Lower lobe of right lung (tissue), 2 donors: ENCODE measurements around the gene SLC4A3. TPM values are rescaled to one million over a fixed set of nuclear protein-coding genes. Genes with fewer than 3 reads are reported as not detected.

Experiments used
- ATAC-seq, 2 donors: fragments of 200-7000 bp; cut with Tn5 transposase; one replicate each; pipeline ENCODE4 v1.9.1; 2020 to 2022; ENCODE audit warnings: mild to moderate bottlenecking in 2 of 2, moderate library complexity in 2 of 2
- DNase-seq: peaks from one replicate; pipeline ENCODE4 v3.0.0-alpha.2; 2020
- H3K27ac ChIP-seq: fragments of 200-600 bp; one replicate; pipeline ENCODE4 v1.8.0; 2022
- H3K27me3 ChIP-seq: fragments of 200-600 bp; one replicate; pipeline ENCODE4 v1.8.0; 2022; ENCODE audit warnings: low read depth
- H3K36me3 ChIP-seq: fragments of 200-600 bp; one replicate; pipeline ENCODE4 v1.8.0; 2022; ENCODE audit warnings: mild to moderate bottlenecking
- H3K4me1 ChIP-seq: fragments of 200-600 bp; one replicate; pipeline ENCODE4 v1.8.0; 2022
- H3K4me3 ChIP-seq: fragments of 200-600 bp; one replicate; pipeline ENCODE4 v1.8.0; 2022; ENCODE audit warnings: mild to moderate bottlenecking
- H3K9me3 ChIP-seq: fragments of 200-600 bp; one replicate; pipeline ENCODE4 v1.8.0; 2022
- CTCF ChIP-seq: fragments of 200-600 bp; IDR thresholded peaks from one replicate; pipeline ENCODE4 v1.8.0; 2022; ENCODE audit warnings: antibody characterized with exemption, mild to moderate bottlenecking
- intact Hi-C: fragments of 100-400 bp; cut with DNase I; formaldehyde crosslinking; loops from one replicate; pipeline ENCODE4 v1.11.0; 2022
- total RNA-seq: library from RNA; stranded (reverse); fragmentation: NEBNext Ultra II Directional; extraction: Animal tissue kit (Norgen Biotek cat#: 25700); gene quantifications from one replicate; pipeline ENCODE4 v1.2.1, GENCODE V29; 2021
- donor health status: DM: no; HTN: yes; CAD: no; lungs with severe emphysema.

The SLC4A3 gene
- total RNA-seq, 1 donor from 2014 or later, result 1.0 TPM

DNA sequence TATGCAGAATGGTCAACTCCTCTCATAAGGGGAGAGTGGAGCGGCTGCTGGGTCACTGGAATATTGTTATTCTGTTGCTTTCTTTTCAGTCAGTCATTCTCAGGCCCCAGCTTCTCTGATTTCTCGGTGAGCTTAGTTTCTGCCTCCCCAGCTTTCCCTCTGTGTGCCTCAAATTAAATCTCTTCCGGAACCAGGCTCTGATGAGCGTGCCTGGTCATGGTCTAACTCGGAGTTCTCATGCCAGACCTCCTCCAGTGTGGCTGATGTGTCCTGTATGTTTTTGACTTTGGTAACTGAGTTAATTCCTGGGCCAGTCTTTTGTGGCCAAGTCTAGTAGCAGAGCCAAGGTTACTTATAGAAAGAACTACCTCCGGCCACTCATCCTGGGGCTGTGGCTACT, 34.7 kb upstream of the SLC4A3 start:
- no peaks in the 10 kb centered on the region for H3K27me3 ChIP-seq
- DNase-seq (no peak), ATAC-seq (no peak)
- no peak for TF ChIP-seq CTCF
- H3K9me3 ChIP-seq, result no peaks in the 10 kb centered on the region
- no peak overlapping the region for H3K4me3 ChIP-seq
- intact Hi-C loops, result no loop called here
- no peaks in the 10 kb centered on the region for H3K36me3 ChIP-seq
- H3K4me1 ChIP-seq, result no peaks in the 10 kb centered on the region
- H3K27ac ChIP-seq, result no peak overlapping the region

DNA sequence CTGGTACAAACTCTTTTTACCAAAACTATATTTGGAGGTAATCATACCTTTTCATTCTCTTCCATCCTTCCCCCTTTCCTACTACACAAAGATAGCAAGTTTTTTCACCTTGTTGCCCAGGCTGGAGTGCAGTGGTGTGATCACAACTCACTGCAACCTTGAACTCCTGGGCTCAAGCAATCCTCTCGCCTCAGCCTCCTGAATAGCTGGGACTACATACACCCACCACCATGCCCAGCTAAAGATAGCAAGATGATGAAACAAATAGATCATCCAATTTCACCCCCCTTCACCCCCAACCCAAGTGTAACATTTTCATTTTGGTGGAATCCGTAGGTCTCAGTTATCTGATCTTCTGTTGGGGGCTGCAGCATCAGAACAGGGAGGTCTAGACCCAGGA, 34.3 kb upstream of the SLC4A3 start:
- Histone ChIP-seq H3K27ac (no peak overlapping the region), H3K4me3 (no peak overlapping the region), H3K9me3 (no peaks in the 10 kb centered on the region), H3K27me3 (no peaks in the 10 kb centered on the region), H3K36me3 (no peaks in the 10 kb centered on the region), H3K4me1 (peaks cover under 1% of the 10 kb centered on the region)
- no peak for TF ChIP-seq CTCF
- intact Hi-C loops, result no loop called here
- ATAC-seq (no peak), DNase-seq (no peak)

GRCh38 chr2:219595256-219595655, 32.2 kb upstream of the SLC4A3 start:
- DNase-seq (no peak), ATAC-seq (no peak)
- H3K27ac ChIP-seq, result no peak overlapping the region
- TF ChIP-seq CTCF, result no peak
- H3K4me3 ChIP-seq, result no peak overlapping the region
- H3K4me1 ChIP-seq, result peaks cover 9% of the 10 kb centered on the region
- intact Hi-C loops, result no loop called here
- no peaks in the 10 kb centered on the region for H3K27me3 ChIP-seq
- H3K36me3 ChIP-seq, result no peaks in the 10 kb centered on the region
- no peaks in the 10 kb centered on the region for H3K9me3 ChIP-seq

DNA sequence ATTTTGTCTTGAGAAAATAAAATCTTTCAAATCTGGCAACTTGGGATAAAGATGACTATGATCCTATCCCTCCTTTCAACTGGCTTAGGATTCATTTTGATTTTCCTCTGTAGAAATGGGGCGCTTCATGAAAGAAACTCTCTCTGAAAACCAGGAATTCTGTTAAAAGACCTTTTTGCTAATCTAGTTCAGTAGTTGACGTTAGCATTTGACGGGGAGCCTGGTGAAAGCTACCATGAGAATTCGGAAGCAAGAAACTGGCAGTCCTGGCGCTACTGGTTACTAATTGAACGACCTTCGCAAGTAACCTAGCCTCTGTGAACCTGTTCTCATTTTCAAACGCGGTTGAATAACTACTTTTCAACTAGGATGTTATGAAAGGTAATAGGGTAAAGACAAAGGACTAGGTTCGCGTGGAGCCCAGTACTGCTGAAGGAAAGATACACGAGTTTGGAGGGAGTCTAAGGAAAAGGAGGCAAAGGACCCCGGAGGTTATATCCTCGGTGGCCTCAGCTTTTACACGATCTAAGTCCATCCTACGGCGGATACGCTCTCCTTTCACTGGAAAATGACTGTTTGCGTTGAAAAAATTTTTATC, 30.4 kb upstream of the SLC4A3 start:
- Histone ChIP-seq H3K9me3 (no peaks in the 10 kb centered on the region), H3K4me3 (peak overlapping the region; percentile 70), H3K4me1 (peaks cover 9% of the 10 kb centered on the region), H3K27ac (peak overlapping the region; percentile 89), H3K27me3 (no peaks in the 10 kb centered on the region), H3K36me3 (peaks cover 14% of the 10 kb centered on the region)
- ATAC-seq (peak in 1 of 2 donors; percentile 10), DNase-seq (no peak)
- intact Hi-C loops, result no loop called here
- no peak for TF ChIP-seq CTCF

GRCh38 chr2:219597552-219598307, 29.7 kb upstream of the SLC4A3 start, which contains the start of gene STK11IP:
Gene STK11IP (plus strand): TSS chr2:219597857. CDS start chr2:219598120, 263 bp downstream.
- Histone ChIP-seq H3K4me3 (peak within 1 kb of the TSS; percentile 70), H3K36me3 (peaks cover 21% of the 10 kb centered on the region), H3K27ac (peak within 1 kb of the TSS; percentile 89), H3K4me1 (peaks cover 9% of the 10 kb centered on the region), H3K9me3 (no peaks in the 10 kb centered on the region), H3K27me3 (no peaks in the 10 kb centered on the region)
- ATAC-seq, result peak; percentile 98 to 99
- intact Hi-C loops, result no loop called here
- peak; percentile 97 for DNase-seq
- TF ChIP-seq CTCF, result no peak
